ENCODE data around the gene CLDN3.
"Not testable (repeated sequence)": the region's sequence is repeated elsewhere in the genome, so short reads cannot be mapped to it uniquely, and the experiment has no call there.

Gene CLDN3

GRCh38 chr7:73721377-73721817 lies 48.7 kb downstream of the CLDN3 start:
- Histone ChIP-seq H3K9ac (no peak overlapping the region), H3K27ac (no peak overlapping the region), H4K20me1 (peaks cover 48% of the 10 kb centered on the region), H3K27me3 (peaks cover 42% of the 10 kb centered on the region), H3K4me2 (peak overlapping the region; percentile 76), H3K36me3 (no peaks in the 10 kb centered on the region), H3K4me3 (no peak overlapping the region), H3K9me3 (no peaks in the 10 kb centered on the region), H3K4me1 (peaks cover 54% of the 10 kb centered on the region)
- TF ChIP-seq Cebpa-rat (IDR thresholded peaks at IDR 0.05), result no peak

GRCh38 chr7:73720443-73720842 lies 49.6 kb downstream of the CLDN3 start:
- H3K4me3 ChIP-seq, H3K9ac ChIP-seq: not testable (repeated sequence)
- peaks cover 64% of the 10 kb centered on the region for H3K4me1 ChIP-seq

GRCh38 chr7:73719806-73720169 lies 50.3 kb downstream of the CLDN3 start:
- peak; percentile 91 for TF ChIP-seq Cebpa-rat (IDR thresholded peaks at IDR 0.05)
- H3K4me1 ChIP-seq, result peaks cover 70% of the 10 kb centered on the region
- H3K4me2 ChIP-seq, result peak overlapping the region; percentile 76
- no peaks in the 10 kb centered on the region for H3K9me3 ChIP-seq
- no peaks in the 10 kb centered on the region for H3K36me3 ChIP-seq
- H3K4me3 ChIP-seq, result no peak overlapping the region
- H4K20me1 ChIP-seq, result peaks cover 64% of the 10 kb centered on the region
- no peak overlapping the region for H3K27ac ChIP-seq
- H3K9ac ChIP-seq, result no peak overlapping the region
- peaks cover 58% of the 10 kb centered on the region for H3K27me3 ChIP-seq

More at GRCh38 chr7:73720443-73720842, 49.6 kb downstream of the CLDN3 start:
- peak overlapping the region; percentile 76 for H3K4me2 ChIP-seq
- not testable (repeated sequence) for H3K9me3 ChIP-seq, H3K27ac ChIP-seq, H3K36me3 ChIP-seq
- peaks cover 52% of the 10 kb centered on the region for H3K27me3 ChIP-seq
- H4K20me1 ChIP-seq, result peaks cover 57% of the 10 kb centered on the region

All from BLaER1 (cell line).